ENCODE results near the gene L1CAM.

Gene L1CAM

GRCh38 chrX:153874366-153875125 lies 11.4 kb downstream of the L1CAM start:
- Histone ChIP-seq H3K9me3 (ENCODE audit: control insufficient read depth, insufficient read depth, low read depth, low read length) (no peaks in the 10 kb centered on the region), H3K36me3 (ENCODE audit: control insufficient read depth in 2 of 2, insufficient read depth in 1 of 2, low read length in 2 of 2) (no peaks in the 10 kb centered on the region), H3K27ac (ENCODE audit: extremely low read depth, low read depth, low read length) (no peak overlapping the region), H3K4me3 (ENCODE audit: low read depth, low read length) (no peak overlapping the region), H3K4me1 (ENCODE audit: control insufficient read depth, insufficient read depth, low read length) (no peaks in the 10 kb centered on the region)
- ChIA-PET CTCF (interaction anchor here (1.6 kb wide), 1 partner anchor 49 kb away, joined by 8 read pairs; no protein-coding TSS in a partner anchor), POLR2A (no interaction called here)
- TF ChIP-seq ZNF600 (tag by site-specific recombination; IDR thresholded peaks at IDR 0.05): no peak
- no peak for TF ChIP-seq ZNF280D (tag by site-specific recombination; IDR thresholded peaks at IDR 0.05)
- no peak for TF ChIP-seq ZNF292 (tag by site-specific recombination; IDR thresholded peaks at IDR 0.05; ENCODE audit: borderline replicate concordance, low read depth)
- no peak for TF ChIP-seq AEBP2 (tag by site-specific recombination; IDR thresholded peaks at IDR 0.05; ENCODE audit: borderline replicate concordance)
- TF ChIP-seq ZNF423 (tag by site-specific recombination; IDR thresholded peaks at IDR 0.05): no peak
- no peak for TF ChIP-seq ZNF518A (tag by site-specific recombination; conservative IDR thresholded peaks at IDR 0.05; ENCODE audit: low read depth)
- TF ChIP-seq ZNF112 (tag by site-specific recombination; IDR thresholded peaks at IDR 0.05): no peak
- TF ChIP-seq ZNF548 (tag by site-specific recombination; IDR thresholded peaks at IDR 0.05): no peak
- no peak for TF ChIP-seq TCF7L2 (IDR thresholded peaks at IDR 0.05; ENCODE audit: borderline replicate concordance, low read depth, low read length)
- no peak for TF ChIP-seq BCL11A (tag by site-specific recombination; IDR thresholded peaks at IDR 0.05; ENCODE audit: low read depth)
- TF ChIP-seq SP3 (tag by site-specific recombination; IDR thresholded peaks at IDR 0.05): no peak
- no peak for TF ChIP-seq ZNF175 (tag by site-specific recombination; IDR thresholded peaks at IDR 0.05)
- no peak for TF ChIP-seq REST (tag by site-specific recombination; IDR thresholded peaks at IDR 0.05)

Data from HEK293 (cell line).